ENCODE data around the gene RABGAP1L.
A peak's percentile ranks its signal among the peaks of the same experiment; 100 is the strongest.

Gene RABGAP1L

DNA sequence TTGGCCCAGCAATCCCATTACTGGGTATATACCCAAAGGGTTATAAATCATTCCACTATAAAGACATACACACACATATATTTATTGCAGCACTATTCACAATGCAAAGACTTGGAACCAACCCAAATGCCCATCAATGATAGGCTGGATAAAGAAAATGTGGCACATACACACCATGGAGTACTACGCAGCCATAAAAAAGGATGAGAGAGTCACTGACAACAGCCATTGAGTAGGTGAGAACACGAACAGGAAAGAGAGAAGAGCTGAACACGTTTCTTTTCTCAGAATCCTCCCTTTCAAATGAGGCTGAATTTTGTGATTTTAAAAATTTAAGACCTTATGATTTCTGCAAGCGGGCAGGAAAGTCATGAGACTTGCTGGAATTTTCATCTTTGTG is 10.1 kb upstream of the RABGAP1L start:
- H3K4me1 ChIP-seq (ENCODE audit: control insufficient read depth, insufficient read depth, low read length) = no peaks in the 10 kb centered on the region
- no peaks in the 10 kb centered on the region for H3K9me3 ChIP-seq (ENCODE audit: control insufficient read depth, insufficient read depth, low read depth, low read length)
- TF ChIP-seq ZNF596 (tag by site-specific recombination; IDR thresholded peaks at IDR 0.05) (no peak), ZNF560 (tag by site-specific recombination; IDR thresholded peaks at IDR 0.05; ENCODE audit: borderline replicate concordance) (no peak), ZNF146 (tag by site-specific recombination; IDR thresholded peaks at IDR 0.05) (peak; percentile 82), ZNF138 (tag by site-specific recombination; IDR thresholded peaks at IDR 0.05; ENCODE audit: borderline replicate concordance) (no peak)
- H3K4me3 ChIP-seq (ENCODE audit: low read depth, low read length) = no peak overlapping the region
- POLR2A ChIA-PET = no interaction called here
- no peak overlapping the region for H3K27ac ChIP-seq (ENCODE audit: extremely low read depth, low read depth, low read length)
- H3K36me3 ChIP-seq (ENCODE audit: control insufficient read depth in 2 of 2, insufficient read depth in 1 of 2, low read length in 2 of 2) = no peaks in the 10 kb centered on the region
- CTCF ChIA-PET = no interaction called here

- CTCF ChIA-PET = no interaction called here
- no peaks in the 10 kb centered on the region for H3K36me3 ChIP-seq (ENCODE audit: control insufficient read depth in 2 of 2, insufficient read depth in 1 of 2, low read length in 2 of 2)
- POLR2A ChIA-PET = no interaction called here
These were observed 8.8 kb upstream of the RABGAP1L start for GRCh38 chr1:174150499-174150898.

DNA sequence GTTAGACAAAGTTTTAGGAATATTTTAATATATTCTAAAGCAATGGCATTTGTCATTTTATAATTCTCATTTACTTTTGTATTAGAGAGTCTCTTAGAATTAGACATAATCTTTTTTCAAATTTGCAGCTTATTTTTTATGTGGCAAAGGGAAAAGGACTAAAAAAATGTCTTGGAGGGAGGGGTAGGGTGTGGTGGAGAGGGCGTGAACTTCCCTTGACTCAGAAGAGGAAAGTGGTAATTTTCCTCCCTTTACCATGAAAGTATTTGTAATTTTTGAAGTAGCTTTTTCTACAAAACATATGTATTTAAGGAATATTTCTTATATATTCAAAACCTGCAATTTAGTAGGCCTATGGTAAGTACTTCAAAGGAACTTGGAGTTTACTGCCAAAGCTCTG is 6.9 kb upstream of the RABGAP1L start:
- Histone ChIP-seq H3K27ac (ENCODE audit: extremely low read depth, low read depth, low read length) (no peak overlapping the region), H3K36me3 (ENCODE audit: control insufficient read depth in 2 of 2, insufficient read depth in 1 of 2, low read length in 2 of 2) (no peaks in the 10 kb centered on the region), H3K4me1 (ENCODE audit: control insufficient read depth, insufficient read depth, low read length) (no peaks in the 10 kb centered on the region), H3K9me3 (ENCODE audit: control insufficient read depth, insufficient read depth, low read depth, low read length) (no peaks in the 10 kb centered on the region), H3K4me3 (ENCODE audit: low read depth, low read length) (no peak overlapping the region)
- ChIA-PET POLR2A (no interaction called here), CTCF (interaction anchor here (0.6 kb wide), 1 partner anchor 133 kb away, joined by 4 read pairs; no protein-coding TSS in a partner anchor)
- TF ChIP-seq ZFHX2 (tag by site-specific recombination; conservative IDR thresholded peaks at IDR 0.05) (no peak), ZNF548 (tag by site-specific recombination; IDR thresholded peaks at IDR 0.05) (no peak), KLF1 (tag by site-specific recombination; IDR thresholded peaks at IDR 0.05) (no peak), ZSCAN4 (tag by site-specific recombination; IDR thresholded peaks at IDR 0.05) (no peak), KLF8 (tag by site-specific recombination; IDR thresholded peaks at IDR 0.05) (no peak), ZNF175 (tag by site-specific recombination; IDR thresholded peaks at IDR 0.05) (no peak), ZNF426 (tag by site-specific recombination; IDR thresholded peaks at IDR 0.05) (no peak), OVOL3 (tag by site-specific recombination; IDR thresholded peaks at IDR 0.05) (no peak), ZNF747 (tag by site-specific recombination; IDR thresholded peaks at IDR 0.05) (no peak), ZBTB6 (tag by site-specific recombination; IDR thresholded peaks at IDR 0.05) (no peak), ZNF266 (tag by site-specific recombination; IDR thresholded peaks at IDR 0.05; ENCODE audit: low read depth) (no peak), ZNF830 (tag by site-specific recombination; IDR thresholded peaks at IDR 0.05; ENCODE audit: low read depth) (no peak), KLF7 (tag by site-specific recombination; IDR thresholded peaks at IDR 0.05; ENCODE audit: borderline replicate concordance) (no peak), PRDM6 (tag by site-specific recombination; IDR thresholded peaks at IDR 0.05) (no peak), MZF1 (tag by site-specific recombination; IDR thresholded peaks at IDR 0.05; ENCODE audit: borderline replicate concordance) (no peak)
- TF ChIP-seq, protein P1, sequence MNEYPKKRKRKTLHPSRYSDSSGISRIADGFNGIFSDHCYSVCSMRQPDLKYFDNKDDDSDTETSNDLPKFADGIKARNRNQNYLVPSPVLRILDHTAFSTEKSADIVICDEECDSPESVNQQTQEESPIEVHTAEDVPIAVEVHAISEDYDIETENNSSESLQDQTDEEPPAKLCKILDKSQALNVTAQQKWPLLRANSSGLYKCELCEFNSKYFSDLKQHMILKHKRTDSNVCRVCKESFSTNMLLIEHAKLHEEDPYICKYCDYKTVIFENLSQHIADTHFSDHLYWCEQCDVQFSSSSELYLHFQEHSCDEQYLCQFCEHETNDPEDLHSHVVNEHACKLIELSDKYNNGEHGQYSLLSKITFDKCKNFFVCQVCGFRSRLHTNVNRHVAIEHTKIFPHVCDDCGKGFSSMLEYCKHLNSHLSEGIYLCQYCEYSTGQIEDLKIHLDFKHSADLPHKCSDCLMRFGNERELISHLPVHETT (tag by site-specific recombination; IDR thresholded peaks at IDR 0.05) = no peak

More at GRCh38 chr1:174150499-174150898, 8.8 kb upstream of the RABGAP1L start:
- no peaks in the 10 kb centered on the region for H3K4me1 ChIP-seq (ENCODE audit: control insufficient read depth, insufficient read depth, low read length)
- no peak overlapping the region for H3K27ac ChIP-seq (ENCODE audit: extremely low read depth, low read depth, low read length)
- no peaks in the 10 kb centered on the region for H3K9me3 ChIP-seq (ENCODE audit: control insufficient read depth, insufficient read depth, low read depth, low read length)
- TF ChIP-seq ZNF148 (tag by site-specific recombination; IDR thresholded peaks at IDR 0.05; ENCODE audit: borderline replicate concordance) = no peak
- TF ChIP-seq ZNF391 (tag by site-specific recombination; IDR thresholded peaks at IDR 0.05; ENCODE audit: borderline replicate concordance, low read depth) = no peak
- no peak for TF ChIP-seq KLF1 (tag by site-specific recombination; IDR thresholded peaks at IDR 0.05)
- no peak for TF ChIP-seq BCL11A (tag by site-specific recombination; IDR thresholded peaks at IDR 0.05; ENCODE audit: low read depth)
- TF ChIP-seq ZNF664 (tag by site-specific recombination; IDR thresholded peaks at IDR 0.05) = no peak
- H3K4me3 ChIP-seq (ENCODE audit: low read depth, low read length) = no peak overlapping the region

All from HEK293 (cell line).